Inflammatory macrophage treated with lipopolysaccharide for 4 hours (primary cell): ENCODE data around the gene SBK2.

Experiments
- DNase-seq: peaks from one replicate; pipeline ENCODE4 v3.0.0-alpha.2; 2020

Gene SBK2

GRCh38 chr19:55553217-55554182 lies 16.6 kb upstream of the SBK2 start:
- no peak for DNase-seq

- DNase-seq, result no peak
Observed at GRCh38 chr19:55552620-55553019, 15.7 kb upstream of the SBK2 start.

GRCh38 chr19:55552206-55552605 lies 15.3 kb upstream of the SBK2 start:
- no peak for DNase-seq

- no peak for DNase-seq
Observed at GRCh38 chr19:55550321-55550650, 13.4 kb upstream of the SBK2 start.

- DNase-seq, result peak; percentile 5
Observed at GRCh38 chr19:55549500-55550320, 12.8 kb upstream of the SBK2 start.

GRCh38 chr19:55546822-55547614 lies 10.1 kb upstream of the SBK2 start:
- peak; percentile 91 for DNase-seq

- DNase-seq, result no peak
Observed at GRCh38 chr19:55546011-55546410, 9.1 kb upstream of the SBK2 start.

GRCh38 chr19:55545443-55545842 lies 8.5 kb upstream of the SBK2 start, which contains the start of gene SBK3:
SBK3 (minus strand) TSS chr19:55545543; CDS start chr19:55545543, 0 bp downstream.
- DNase-seq, result no peak

GRCh38 chr19:55544776-55545439 lies 8.0 kb upstream of the SBK2 start:
- DNase-seq, result no peak

- DNase-seq, result no peak
Observed at GRCh38 chr19:55544014-55544413, 7.1 kb upstream of the SBK2 start.

GRCh38 chr19:55543567-55543966 lies 6.6 kb upstream of the SBK2 start:
- no peak for DNase-seq

- no peak for DNase-seq
Observed at GRCh38 chr19:55542292-55542855, 5.4 kb upstream of the SBK2 start.

GRCh38 chr19:55541091-55541490 lies 4.2 kb upstream of the SBK2 start:
- DNase-seq, result no peak

GRCh38 chr19:55540619-55541018 lies 3.7 kb upstream of the SBK2 start:
- DNase-seq, result no peak

- no peak for DNase-seq
Observed at GRCh38 chr19:55539090-55539984, 2.4 kb upstream of the SBK2 start.

- no peak for DNase-seq
Observed at GRCh38 chr19:55538132-55538531, 1.2 kb upstream of the SBK2 start.

- DNase-seq, result no peak
Observed at GRCh38 chr19:55537741-55538111, 793 bp upstream of the SBK2 start.

- no peak for DNase-seq
Observed at GRCh38 chr19:55536366-55536765, 567 bp downstream of the SBK2 start.

- DNase-seq, result no peak
Observed at GRCh38 chr19:55535965-55536350, 975 bp downstream of the SBK2 start.

GRCh38 chr19:55535173-55535964 lies 1.6 kb downstream of the SBK2 start:
- DNase-seq, result peak; percentile 52
